ENCODE measurements around the gene RNF19B. TPM values are rescaled to one million over a fixed set of nuclear protein-coding genes. Genes with fewer than 3 reads are reported as not detected.

Gene RNF19B
- total and polyA plus RNA-seq, 2 of the 13 experiments (the other 11 are each of a cell fraction or from before 2014, with no cell fraction given) = 15.3 to 22.5 TPM

- Histone ChIP-seq H3K9ac (ENCODE audit: insufficient read depth, low read depth, low read length) (no peak overlapping the region), H3K27me3 (ENCODE audit: control insufficient read depth in 1 of 2, insufficient read depth in 2 of 2, low read length in 2 of 2) (peaks cover 4 to 28% of the 10 kb centered on the region in 2 experiments), H2AFZ (ENCODE audit: low read length) (no peak overlapping the region), H4K20me1 (ENCODE audit: insufficient read depth, low read length) (no peaks in the 10 kb centered on the region), H3K36me3 (replicated peaks in 1 of 2; ENCODE audit: control insufficient read depth in 1 of 2, insufficient read depth in 2 of 2, low read length in 2 of 2) (no peaks in the 10 kb centered on the region), H3K79me2 (ENCODE audit: insufficient read depth, low read length) (no peaks in the 10 kb centered on the region), H3K9me3 (ENCODE audit: low read length) (no peaks in the 10 kb centered on the region), H3K4me1 (ENCODE audit: insufficient read depth, low read length) (0 out of 2 replicates have a peak, but pooled peaks cover 7% of the 10 kb centered on the region), H3K4me3 (replicated peaks in 1 of 3; ENCODE audit: insufficient read depth in 1 of 3, low read depth in 2 of 3, low read length in 3 of 3) (no peak overlapping the region), H3K4me2 (ENCODE audit: low read depth, low read length) (no peak overlapping the region), H3K27ac (ENCODE audit: extremely low read length, insufficient read depth, low read length) (no peak overlapping the region)
- BruUV-seq (replicated peaks) = no TSS peak
- in situ Hi-C loops (cut with HindIII; ENCODE audit: extremely low pct_ligation_motif_present, low pct_unique_long_range_greater_than_20kb) = no loop called here
- no peak for TF ChIP-seq MLX (CRISPR knock-in tag; IDR thresholded peaks at IDR 0.05)
- no peak for TF ChIP-seq PBX2 (CRISPR knock-in tag; IDR thresholded peaks at IDR 0.05)
- TF ChIP-seq GFI1 (CRISPR knock-in tag; IDR thresholded peaks at IDR 0.05; ENCODE audit: borderline replicate concordance) = no peak
- TF ChIP-seq FOXA3 (CRISPR knock-in tag; IDR thresholded peaks at IDR 0.05) = no peak
- no peak for TF ChIP-seq ZEB1 (IDR thresholded peaks at IDR 0.05; ENCODE audit: insufficient replicate concordance, low read depth)
- no peak for TF ChIP-seq ZNF317 (CRISPR knock-in tag; IDR thresholded peaks at IDR 0.05)
- no peak for TF ChIP-seq ZNF136 (CRISPR knock-in tag; IDR thresholded peaks at IDR 0.05; ENCODE audit: low read depth)
- TF ChIP-seq ZMYM4 (CRISPR knock-in tag; IDR thresholded peaks at IDR 0.05) = no peak
- TF ChIP-seq KMT2B (CRISPR knock-in tag; IDR thresholded peaks at IDR 0.05) = no peak
- no peak for TF ChIP-seq CC2D1A (CRISPR knock-in tag; IDR thresholded peaks at IDR 0.05)
- no peak for TF ChIP-seq NBN (conservative IDR thresholded peaks at IDR 0.05)
- no peak for TF ChIP-seq PLSCR1 (CRISPR knock-in tag; IDR thresholded peaks at IDR 0.05; ENCODE audit: borderline replicate concordance)
- TF ChIP-seq BCLAF1 (IDR thresholded peaks at IDR 0.05) = no peak
- TF ChIP-seq ADNP (CRISPR knock-in tag; IDR thresholded peaks at IDR 0.05) = no peak
- no peak for TF ChIP-seq SP4 (CRISPR knock-in tag; IDR thresholded peaks at IDR 0.05)
- no peak for TF ChIP-seq ZBTB1 (CRISPR knock-in tag; IDR thresholded peaks at IDR 0.05; ENCODE audit: borderline replicate concordance)
- no peak for TF ChIP-seq ZNF766 (CRISPR knock-in tag; IDR thresholded peaks at IDR 0.05; ENCODE audit: borderline replicate concordance)
- TF ChIP-seq ZNF746 (CRISPR knock-in tag; IDR thresholded peaks at IDR 0.05) = no peak
- no peak for TF ChIP-seq NCOA2 (CRISPR knock-in tag; IDR thresholded peaks at IDR 0.05)
- TF ChIP-seq MYPOP (CRISPR knock-in tag; IDR thresholded peaks at IDR 0.05) = no peak
- intact Hi-C loops (cut with micrococcal nuclease; ENCODE audit: unreplicated experiment) = no loop called here
- ATAC-seq (no peak), DNase-seq (ENCODE audit: low spot score) (no peak), FAIRE-seq (no peak)
- 13% methylated on average over 2 of the region's 2 CpGs for WGBS (ENCODE audit: low lambda C conversion rate)
- CTCF ChIA-PET (ENCODE audit: low intra/inter-chr PET ratio, low total read pairs) = no interaction called here
- POLR2A ChIA-PET = no interaction called here
Observed at GRCh38 chr1:32904797-32905196, 59.8 kb downstream of the RNF19B start.
